MCF 10A (cell line): ENCODE results near the gene CAPS. TPM values are rescaled to one million over a fixed set of nuclear protein-coding genes. Genes with fewer than 3 reads are reported as not detected.
"Not testable (repeated sequence)": the region's sequence is repeated elsewhere in the genome, so short reads cannot be mapped to it uniquely, and the experiment has no call there.

Experiments used
- BruUV-seq: library from RNA; stranded (reverse); fragments of 400-500 nt; replicated peaks from 2 replicates; lab custom pipeline; 2021; lab: Mats Ljungman, UMichigan
- CTCF ChIA-PET: fragments of 300-600 bp; sonication (Branson Sonifier 250); formaldehyde crosslinking; extraction: SDS; loops from one replicate; lab custom pipeline; 2021; ENCODE audit warnings: antibody characterized with exemption, inconsistent platforms; lab: Yijun Ruan, JAX
- POLR2A ChIA-PET: fragments of 300-600, 350-650 bp; sonication (Branson Sonifier 250); formaldehyde crosslinking; extraction: SDS; loops from one replicate; lab custom pipeline; 2020; ENCODE audit warnings: antibody characterized with exemption, inconsistent platforms; lab: Yijun Ruan, JAX
- DNase-seq: peaks from one replicate; pipeline ENCODE4 v3.0.0-alpha.2; 2018; ENCODE audit not compliant: unreplicated experiment
- H3K27ac Mint-ChIP-seq: one replicate; pipeline ENCODE4 v1.8.0; 2022; ENCODE audit warnings: mild to moderate bottlenecking, low read depth, mixed read lengths; ENCODE audit not compliant: unreplicated experiment
- H3K27me3 Mint-ChIP-seq: one replicate; pipeline ENCODE4 v1.8.0; 2022; ENCODE audit warnings: mixed read lengths; ENCODE audit not compliant: insufficient read depth, unreplicated experiment
- H3K36me3 Mint-ChIP-seq: one replicate; pipeline ENCODE4 v1.8.0; 2022; ENCODE audit warnings: mild to moderate bottlenecking, moderate library complexity, mixed read lengths; ENCODE audit not compliant: insufficient read depth, unreplicated experiment
- H3K4me1 Mint-ChIP-seq: one replicate; pipeline ENCODE4 v1.8.0; 2022; ENCODE audit warnings: mixed read lengths; ENCODE audit not compliant: insufficient read depth, unreplicated experiment
- H3K4me3 Mint-ChIP-seq: one replicate; pipeline ENCODE4 v1.8.0; 2022; ENCODE audit warnings: mild to moderate bottlenecking, moderate library complexity, mixed read lengths; ENCODE audit not compliant: unreplicated experiment
- H3K9me3 Mint-ChIP-seq: one replicate; pipeline ENCODE4 v1.8.0; 2022; ENCODE audit warnings: mixed read lengths; ENCODE audit not compliant: unreplicated experiment
- CTCF ChIP-seq: fragments of 200-600 bp; IDR thresholded peaks from one replicate; pipeline ENCODE4 v1.8.0; 2022; ENCODE audit warnings: antibody characterized with exemption, mild to moderate bottlenecking; ENCODE audit not compliant: unreplicated experiment
- intact Hi-C: fragments of 100-400 bp; cut with micrococcal nuclease; formaldehyde crosslinking; loops from 2 replicates; pipeline ENCODE4 v1.14.1; 2022
- total RNA-seq: library from RNA; stranded (reverse); gene quantifications from 2 replicates; pipeline ENCODE4 v1.2.3, GENCODE V29; 2022

The CAPS gene
- total RNA-seq, 1 experiment from 2014 or later: 7.3 TPM

- Mint-ChIP-seq H3K4me3 (no peak overlapping the region), H3K27me3 (no peaks in the 10 kb centered on the region)
- CTCF ChIA-PET: no interaction called here
Measured at GRCh38 chr19:5881543-5882299, 32.3 kb upstream of the CAPS start.

GRCh38 chr19:5882421-5882968 lies 31.6 kb upstream of the CAPS start:
- no peaks in the 10 kb centered on the region for H3K9me3 Mint-ChIP-seq
- H3K4me3 Mint-ChIP-seq: no peak overlapping the region
- no peaks in the 10 kb centered on the region for H3K4me1 Mint-ChIP-seq
- ChIA-PET CTCF (no interaction called here), POLR2A (interaction anchor here (0.5 to 2.0 kb wide), 4 partner anchors 9 to 1208 kb away, joined by 3 to 9 read pairs (median 4); partner anchors contain the start of gene NDUFA11)
- no peaks in the 10 kb centered on the region for H3K27me3 Mint-ChIP-seq
- H3K27ac Mint-ChIP-seq: no peak overlapping the region
- no peaks in the 10 kb centered on the region for H3K36me3 Mint-ChIP-seq
- BruUV-seq: no TSS peak
- DNase-seq: no peak
- intact Hi-C loops: no loop called here
- TF ChIP-seq CTCF: no peak

More at GRCh38 chr19:5881543-5882299, 32.3 kb upstream of the CAPS start:
- intact Hi-C loops: no loop called here
- DNase-seq: no peak
- no peaks in the 10 kb centered on the region for H3K4me1 Mint-ChIP-seq
- H3K9me3 Mint-ChIP-seq: no peaks in the 10 kb centered on the region
- POLR2A ChIA-PET: interaction anchor here (0.5 to 2.0 kb wide), 3 partner anchors 10 to 87 kb away, joined by 3 to 9 read pairs (median 4); partner anchors contain the start of gene NDUFA11
- H3K36me3 Mint-ChIP-seq: no peaks in the 10 kb centered on the region
- no peak overlapping the region for H3K27ac Mint-ChIP-seq
- BruUV-seq: no TSS peak
- TF ChIP-seq CTCF: no peak

GRCh38 chr19:5883157-5883873 lies 30.7 kb upstream of the CAPS start:
- H3K27ac Mint-ChIP-seq, CTCF ChIA-PET, H3K27me3 Mint-ChIP-seq, H3K4me1 Mint-ChIP-seq, H3K36me3 Mint-ChIP-seq, intact Hi-C loops, H3K4me3 Mint-ChIP-seq, H3K9me3 Mint-ChIP-seq, BruUV-seq: not testable (repeated sequence)
- DNase-seq: peak; percentile 42
- POLR2A ChIA-PET: interaction anchor here (0.6 to 2.0 kb wide), 3 partner anchors 20 to 1209 kb away, joined by 3 to 9 read pairs (median 3); partner anchors contain the start of genes NDUFA11 and VMAC

- H3K4me3 Mint-ChIP-seq, CTCF ChIA-PET, H3K9me3 Mint-ChIP-seq, H3K4me1 Mint-ChIP-seq, H3K27ac Mint-ChIP-seq, H3K27me3 Mint-ChIP-seq, DNase-seq, intact Hi-C loops, BruUV-seq, H3K36me3 Mint-ChIP-seq: not testable (repeated sequence)
- POLR2A ChIA-PET: interaction anchor here (0.7 to 2.0 kb wide), 3 partner anchors 10 to 205 kb away, joined by 3 to 9 read pairs (median 3); partner anchors contain the start of gene NDUFA11
Measured at GRCh38 chr19:5884065-5884811, 29.8 kb upstream of the CAPS start.
